ENCODE measurements around the gene PTPRD. TPM values are rescaled to one million over a fixed set of nuclear protein-coding genes. Genes with fewer than 3 reads are reported as not detected.
A peak's percentile ranks its signal among the peaks of the same experiment; 100 is the strongest.

The PTPRD gene
- total RNA-seq, 2 donors from 2014 or later: 97.4 to 101 TPM

DNA sequence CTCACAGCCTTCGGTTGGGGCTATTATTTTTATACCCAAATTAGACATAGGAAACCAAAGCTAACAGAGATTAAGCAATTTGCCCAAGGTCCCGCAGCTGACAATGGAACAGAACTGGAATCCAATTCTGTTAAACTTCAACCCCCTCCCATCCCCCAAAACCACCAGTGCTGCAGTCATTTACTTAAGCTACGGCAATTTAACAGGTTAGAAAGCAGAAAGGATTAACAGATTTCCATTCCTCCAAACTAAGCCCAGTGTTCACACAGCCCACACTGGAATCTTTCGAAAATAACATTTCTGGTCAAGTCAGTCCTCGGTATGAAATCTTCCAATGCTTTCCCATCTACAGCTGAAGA, 1790.2 kb downstream of the PTPRD start:
- peak overlapping the region; percentile 66 for H3K27ac Mint-ChIP-seq
- TF ChIP-seq, protein P1, sequence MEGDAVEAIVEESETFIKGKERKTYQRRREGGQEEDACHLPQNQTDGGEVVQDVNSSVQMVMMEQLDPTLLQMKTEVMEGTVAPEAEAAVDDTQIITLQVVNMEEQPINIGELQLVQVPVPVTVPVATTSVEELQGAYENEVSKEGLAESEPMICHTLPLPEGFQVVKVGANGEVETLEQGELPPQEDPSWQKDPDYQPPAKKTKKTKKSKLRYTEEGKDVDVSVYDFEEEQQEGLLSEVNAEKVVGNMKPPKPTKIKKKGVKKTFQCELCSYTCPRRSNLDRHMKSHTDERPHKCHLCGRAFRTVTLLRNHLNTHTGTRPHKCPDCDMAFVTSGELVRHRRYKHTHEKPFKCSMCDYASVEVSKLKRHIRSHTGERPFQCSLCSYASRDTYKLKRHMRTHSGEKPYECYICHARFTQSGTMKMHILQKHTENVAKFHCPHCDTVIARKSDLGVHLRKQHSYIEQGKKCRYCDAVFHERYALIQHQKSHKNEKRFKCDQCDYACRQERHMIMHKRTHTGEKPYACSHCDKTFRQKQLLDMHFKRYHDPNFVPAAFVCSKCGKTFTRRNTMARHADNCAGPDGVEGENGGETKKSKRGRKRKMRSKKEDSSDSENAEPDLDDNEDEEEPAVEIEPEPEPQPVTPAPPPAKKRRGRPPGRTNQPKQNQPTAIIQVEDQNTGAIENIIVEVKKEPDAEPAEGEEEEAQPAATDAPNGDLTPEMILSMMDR (conservative IDR thresholded peaks at IDR 0.05): no peak
- DNase-seq: no peak
- no peak overlapping the region for H3K4me3 ChIP-seq (ENCODE audit: low read length)
- WGBS, 2 experiments (ENCODE audit: insufficient coverage in 1 of 2, insufficient read length in 1 of 2): 81 to 87% methylated on average over 3 to 5 of the region's 5 CpGs
- H3K4me1 ChIP-seq (ENCODE audit: control insufficient read depth, insufficient read depth, low read length): no peaks in the 10 kb centered on the region
- H3K27me3 ChIP-seq (ENCODE audit: control insufficient read depth, insufficient read depth, low read length, poor library complexity, severe bottlenecking): no peaks in the 10 kb centered on the region
- H3K4me1 Mint-ChIP-seq: peaks cover 27% of the 10 kb centered on the region
- H3K9me3 Mint-ChIP-seq: peaks cover 4% of the 10 kb centered on the region
- H3K36me3 Mint-ChIP-seq (ENCODE audit: low read depth): peaks cover 3% of the 10 kb centered on the region
- H3K27me3 Mint-ChIP-seq (ENCODE audit: insufficient read depth): no peaks in the 10 kb centered on the region
- H3K9ac ChIP-seq (ENCODE audit: extremely low read depth, low read length, poor library complexity, severe bottlenecking): no peak overlapping the region
- H3K27ac ChIP-seq (ENCODE audit: low read depth, low read length): no peak overlapping the region
- H3K9me3 ChIP-seq (ENCODE audit: control insufficient read depth, low read length): no peaks in the 10 kb centered on the region
- no peaks in the 10 kb centered on the region for H3K36me3 ChIP-seq (ENCODE audit: control insufficient read depth, insufficient read depth, low read length)
- H3K4me3 Mint-ChIP-seq: no peak overlapping the region

DNA sequence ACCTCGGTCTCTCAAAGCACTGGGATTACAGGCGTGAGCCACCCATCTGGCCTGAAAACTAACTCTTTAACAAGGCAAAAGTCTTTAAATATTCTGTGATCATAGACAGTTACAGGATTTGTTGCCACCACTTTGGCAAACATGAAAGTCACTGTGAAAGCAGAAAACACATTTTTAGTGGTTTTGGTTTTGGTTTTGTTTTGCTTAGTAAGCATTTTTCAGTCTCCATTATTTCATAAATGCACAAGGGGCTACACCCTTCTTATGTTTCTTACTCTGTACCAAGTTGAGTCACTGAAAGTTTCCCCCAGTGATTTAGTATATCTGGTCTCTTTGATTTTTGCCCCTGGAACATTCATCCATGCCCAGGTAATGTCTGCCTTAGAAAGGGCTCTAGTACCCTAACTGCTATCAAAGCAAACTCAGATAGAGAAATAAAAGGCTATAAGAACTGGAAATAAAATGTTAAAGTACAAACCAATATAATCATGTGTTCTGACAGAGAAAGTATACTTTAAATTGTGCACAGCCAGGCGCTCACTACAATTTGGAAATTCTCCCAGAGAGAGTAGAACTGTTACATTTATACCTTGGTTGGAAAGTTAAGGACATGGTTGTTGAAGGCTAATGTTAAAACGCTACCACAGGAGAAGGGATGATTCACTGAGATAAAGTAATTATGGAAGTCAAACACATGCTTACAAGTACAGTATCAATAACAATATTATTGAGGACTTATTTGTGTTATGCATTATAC, 1790.7 kb downstream of the PTPRD start:
- peaks cover 4% of the 10 kb centered on the region for H3K9me3 Mint-ChIP-seq
- no peaks in the 10 kb centered on the region for H3K27me3 Mint-ChIP-seq (ENCODE audit: insufficient read depth)
- no peak for DNase-seq
- H3K36me3 Mint-ChIP-seq (ENCODE audit: low read depth): peaks cover 3% of the 10 kb centered on the region
- H3K27ac ChIP-seq (ENCODE audit: low read depth, low read length): no peak overlapping the region
- H3K9ac ChIP-seq (ENCODE audit: extremely low read depth, low read length, poor library complexity, severe bottlenecking): no peak overlapping the region
- peaks cover 27% of the 10 kb centered on the region for H3K4me1 Mint-ChIP-seq
- H3K4me1 ChIP-seq (ENCODE audit: control insufficient read depth, insufficient read depth, low read length): no peaks in the 10 kb centered on the region
- WGBS, 2 experiments (ENCODE audit: insufficient coverage in 1 of 2, insufficient read length in 1 of 2): 96 to 100% methylated on average over 3 to 4 of the region's 4 CpGs
- no peaks in the 10 kb centered on the region for H3K9me3 ChIP-seq (ENCODE audit: control insufficient read depth, low read length)
- no peaks in the 10 kb centered on the region for H3K36me3 ChIP-seq (ENCODE audit: control insufficient read depth, insufficient read depth, low read length)
- TF ChIP-seq, protein P1 (conservative IDR thresholded peaks at IDR 0.05): no peak
- H3K27ac Mint-ChIP-seq: no peak overlapping the region
- H3K27me3 ChIP-seq (ENCODE audit: control insufficient read depth, insufficient read depth, low read length, poor library complexity, severe bottlenecking): no peaks in the 10 kb centered on the region
- no peak overlapping the region for H3K4me3 ChIP-seq (ENCODE audit: low read length)
- H3K4me3 Mint-ChIP-seq: no peak overlapping the region

DNA sequence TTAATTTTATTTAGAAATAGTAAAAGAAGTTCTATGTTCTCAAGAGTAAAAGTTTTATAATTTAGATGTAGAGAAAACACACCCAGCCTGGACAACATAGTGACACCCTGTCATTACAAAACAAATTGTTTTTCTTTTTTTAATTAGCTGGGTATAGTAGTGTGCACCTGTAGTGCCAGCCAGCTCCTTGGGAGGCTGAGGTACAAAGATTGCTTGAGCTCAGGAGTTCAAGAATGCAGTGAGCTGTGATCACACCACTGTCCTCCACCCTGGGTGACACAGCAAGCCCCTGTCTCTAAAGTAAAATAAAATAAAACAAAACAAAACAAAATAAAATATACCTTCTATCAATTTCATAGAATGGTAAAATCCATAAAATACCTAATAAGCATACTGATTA, 1795.5 kb downstream of the PTPRD start:
- no peaks in the 10 kb centered on the region for H3K9me3 ChIP-seq (ENCODE audit: control insufficient read depth, low read length)
- peaks cover 26% of the 10 kb centered on the region for H3K4me1 Mint-ChIP-seq
- H3K4me3 ChIP-seq (ENCODE audit: low read length): no peak overlapping the region
- H3K36me3 Mint-ChIP-seq (ENCODE audit: low read depth): peaks cover 2% of the 10 kb centered on the region
- TF ChIP-seq, protein P1 (conservative IDR thresholded peaks at IDR 0.05): no peak
- no peaks in the 10 kb centered on the region for H3K27me3 ChIP-seq (ENCODE audit: control insufficient read depth, insufficient read depth, low read length, poor library complexity, severe bottlenecking)
- no peak overlapping the region for H3K9ac ChIP-seq (ENCODE audit: extremely low read depth, low read length, poor library complexity, severe bottlenecking)
- no peaks in the 10 kb centered on the region for H3K36me3 ChIP-seq (ENCODE audit: control insufficient read depth, insufficient read depth, low read length)
- no peak overlapping the region for H3K4me3 Mint-ChIP-seq
- no peak overlapping the region for H3K27ac ChIP-seq (ENCODE audit: low read depth, low read length)
- DNase-seq: no peak
- peaks cover 4% of the 10 kb centered on the region for H3K4me1 ChIP-seq (ENCODE audit: control insufficient read depth, insufficient read depth, low read length)
- H3K27me3 Mint-ChIP-seq (ENCODE audit: insufficient read depth): no peaks in the 10 kb centered on the region
- H3K27ac Mint-ChIP-seq: no peak overlapping the region
- H3K9me3 Mint-ChIP-seq: no peaks in the 10 kb centered on the region

All from endodermal cell (in vitro differentiated cells).